HEK293T (cell line): Measurements from ENCODE around the gene ZNF44.

ENCODE experiments used
- ARNT ChIP-seq: fragments of 450-650 bp; IDR thresholded peaks from 2 replicates; pipeline ENCODE4 v1.6.1; 2017; ENCODE audit warnings: mild to moderate bottlenecking
- ELF4 ChIP-seq: fragments of 450-650 bp; IDR thresholded peaks from 2 replicates; pipeline ENCODE4 v1.6.1; 2017; ENCODE audit warnings: antibody characterized with exemption
- FOXA1 ChIP-seq: fragments of 450-650 bp; IDR thresholded peaks from 2 replicates; pipeline ENCODE4 v1.6.1; 2016; ENCODE audit warnings: mild to moderate bottlenecking
- FOXK2 ChIP-seq: fragments of 450-650 bp; IDR thresholded peaks from 2 replicates; pipeline ENCODE4 v1.6.1; 2016; ENCODE audit warnings: mild to moderate bottlenecking
- FOXM1 ChIP-seq: fragments of 450-650 bp; IDR thresholded peaks from 2 replicates; pipeline ENCODE4 v1.6.1; 2017; ENCODE audit warnings: mild to moderate bottlenecking, borderline replicate concordance
- HDGF ChIP-seq: fragments of 450-650 bp; IDR thresholded peaks from 2 replicates; pipeline ENCODE4 v1.6.1; 2017; ENCODE audit warnings: antibody characterized with exemption, borderline replicate concordance
- L3MBTL2 ChIP-seq: fragments of 450-650 bp; conservative IDR thresholded peaks from 2 replicates; pipeline ENCODE4 v1.6.1; 2016; ENCODE audit warnings: mild to moderate bottlenecking
- LEF1 ChIP-seq: fragments of 450-650 bp; IDR thresholded peaks from 2 replicates; pipeline ENCODE4 v1.6.1; 2017; ENCODE audit warnings: mild to moderate bottlenecking, borderline replicate concordance
- NFRKB ChIP-seq: fragments of 450-650 bp; IDR thresholded peaks from 2 replicates; pipeline ENCODE4 v1.6.1; 2016; ENCODE audit warnings: mild to moderate bottlenecking, moderate library complexity
- PKNOX1 ChIP-seq: fragments of 450-650 bp; IDR thresholded peaks from 2 replicates; pipeline ENCODE4 v1.6.1; 2016
- SP1 ChIP-seq: fragments of 450-650 bp; IDR thresholded peaks from 2 replicates; pipeline ENCODE4 v1.6.1; 2017
- SUZ12 ChIP-seq: fragments of 450-650 bp; IDR thresholded peaks from 2 replicates; pipeline ENCODE4 v1.6.1; 2016; ENCODE audit warnings: mild to moderate bottlenecking
- TARDBP ChIP-seq: fragments of 450-650 bp; IDR thresholded peaks from 2 replicates; pipeline ENCODE4 v1.6.1; 2016
- ZNF384 ChIP-seq: fragments of 450-650 bp; IDR thresholded peaks from 2 replicates; pipeline ENCODE4 v1.6.1; 2016

GRCh38 chr19:12284631-12285030 lies 10.1 kb downstream of the ZNF44 start:
- TF ChIP-seq ZNF384 (no peak), L3MBTL2 (no peak), SP1 (no peak), ELF4 (no peak), FOXM1 (no peak), HDGF (no peak), FOXA1 (no peak), ARNT (no peak), SUZ12 (no peak), NFRKB (no peak), FOXK2 (no peak), TARDBP (no peak), PKNOX1 (no peak), LEF1 (no peak)
